SH-SY5Y (cell line): Measurements from ENCODE around the gene C5.

ENCODE experiments used
- GATA2 ChIP-seq: IDR thresholded peaks from 2 replicates; pipeline ENCODE4 v1.6.1; 2011; ENCODE audit warnings: mild to moderate bottlenecking, low read depth, low read length
- GATA3 ChIP-seq: IDR thresholded peaks from 2 replicates; pipeline ENCODE4 v1.6.1; 2011; ENCODE audit warnings: low read depth, mild to moderate bottlenecking, low read length, moderate library complexity

- no peak for TF ChIP-seq GATA3
- TF ChIP-seq GATA2: no peak
Observed at GRCh38 chr9:121071756-121072421, 21.8 kb upstream of the C5 start.
